Measurements from ENCODE around the gene ASXL3.

ASXL3 gene

GRCh38 chr18:33665187-33665586, 87.2 kb downstream of the ASXL3 start:
- DNase-seq, result no peak

GRCh38 chr18:33665641-33666040, 87.6 kb downstream of the ASXL3 start:
- DNase-seq, result no peak

GRCh38 chr18:33666915-33667314, 88.9 kb downstream of the ASXL3 start:
- DNase-seq, result no peak

- no peak for DNase-seq
Measured at GRCh38 chr18:33669589-33669988, 91.6 kb downstream of the ASXL3 start.

GRCh38 chr18:33670029-33670428, 92.0 kb downstream of the ASXL3 start:
- DNase-seq, result no peak

GRCh38 chr18:33673689-33674088, 95.7 kb downstream of the ASXL3 start:
- DNase-seq, result no peak

GRCh38 chr18:33676593-33676992, 98.6 kb downstream of the ASXL3 start:
- no peak for DNase-seq

GRCh38 chr18:33677891-33678290, 99.9 kb downstream of the ASXL3 start:
- DNase-seq, result no peak

- DNase-seq, result no peak
Measured at GRCh38 chr18:33682436-33682835, 104.4 kb downstream of the ASXL3 start.

GRCh38 chr18:33694593-33694992, 116.6 kb downstream of the ASXL3 start:
- DNase-seq, result no peak

GRCh38 chr18:33696332-33697162, 118.5 kb downstream of the ASXL3 start:
- no peak for DNase-seq

GRCh38 chr18:33697498-33697897, 119.5 kb downstream of the ASXL3 start:
- no peak for DNase-seq

- DNase-seq, result no peak
Measured at GRCh38 chr18:33699372-33699771, 121.4 kb downstream of the ASXL3 start.

GRCh38 chr18:33700513-33700976, 122.5 kb downstream of the ASXL3 start:
- DNase-seq, result no peak

GRCh38 chr18:33702625-33703024, 124.6 kb downstream of the ASXL3 start:
- no peak for DNase-seq

- no peak for DNase-seq
Measured at GRCh38 chr18:33706391-33706790, 128.4 kb downstream of the ASXL3 start.

GRCh38 chr18:33708876-33709275, 130.9 kb downstream of the ASXL3 start:
- DNase-seq, result no peak

- no peak for DNase-seq
Measured at GRCh38 chr18:33710269-33710668, 132.2 kb downstream of the ASXL3 start.

- DNase-seq, result no peak
Measured at GRCh38 chr18:33711514-33711913, 133.5 kb downstream of the ASXL3 start.

- DNase-seq, result no peak
Measured at GRCh38 chr18:33712719-33713118, 134.7 kb downstream of the ASXL3 start.

GRCh38 chr18:33716061-33716683, 138.2 kb downstream of the ASXL3 start:
- no peak for DNase-seq

GRCh38 chr18:33717339-33717738, 139.3 kb downstream of the ASXL3 start:
- DNase-seq, result no peak

GRCh38 chr18:33720133-33720532, 142.1 kb downstream of the ASXL3 start:
- DNase-seq, result no peak

GRCh38 chr18:33729556-33729955, 151.5 kb downstream of the ASXL3 start:
- DNase-seq, result no peak

Measured in activated CD8-positive, alpha-beta memory T cell treated with anti-CD3 and anti-CD28 coated beads for 24 hours (primary cell).